COLO829 (cell line): ENCODE results near the gene IGFBPL1.
"Not testable (repeated sequence)": the region's sequence is repeated elsewhere in the genome, so short reads cannot be mapped to it uniquely, and the experiment has no call there.

Experiments used
- DNase-seq: peaks from one replicate; pipeline ENCODE4 v3.0.0; 2012; ENCODE audit warnings: low spot score

IGFBPL1 gene

GRCh38 chr9:38377336-38378083 lies 46.7 kb downstream of the IGFBPL1 start:
- DNase-seq: not testable (repeated sequence)

DNA sequence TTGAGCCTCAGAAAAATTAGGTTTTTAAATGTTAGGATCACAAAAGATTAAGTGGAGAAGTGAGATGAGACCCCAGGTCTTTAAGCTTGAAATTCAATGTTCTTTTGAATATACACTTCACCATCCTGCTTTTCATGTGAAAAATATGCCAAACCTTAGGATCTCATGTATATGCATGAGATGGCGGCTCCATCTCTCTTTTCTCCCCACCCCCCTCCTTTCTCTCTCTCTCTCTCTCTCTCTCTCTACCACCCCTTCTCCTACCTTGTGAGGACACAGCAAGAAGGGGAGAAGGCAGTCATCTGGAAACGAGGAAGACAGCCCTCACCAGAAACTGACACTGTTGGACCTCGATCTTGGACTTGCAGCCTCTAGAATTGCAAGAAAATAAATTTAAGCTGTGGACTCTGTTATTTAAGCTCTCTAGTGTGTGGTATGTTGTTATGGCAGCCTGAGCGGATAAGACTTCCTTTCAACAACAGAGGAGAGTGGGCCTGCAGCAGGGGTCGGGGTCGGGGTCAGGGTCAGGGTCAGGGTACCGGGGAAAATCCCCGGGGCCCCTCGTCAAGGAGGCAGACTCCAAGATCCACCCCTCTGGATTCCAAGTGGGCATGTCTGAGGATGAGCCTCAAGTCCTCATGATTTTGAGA lies 48.1 kb downstream of the IGFBPL1 start:
- DNase-seq: no peak

DNA sequence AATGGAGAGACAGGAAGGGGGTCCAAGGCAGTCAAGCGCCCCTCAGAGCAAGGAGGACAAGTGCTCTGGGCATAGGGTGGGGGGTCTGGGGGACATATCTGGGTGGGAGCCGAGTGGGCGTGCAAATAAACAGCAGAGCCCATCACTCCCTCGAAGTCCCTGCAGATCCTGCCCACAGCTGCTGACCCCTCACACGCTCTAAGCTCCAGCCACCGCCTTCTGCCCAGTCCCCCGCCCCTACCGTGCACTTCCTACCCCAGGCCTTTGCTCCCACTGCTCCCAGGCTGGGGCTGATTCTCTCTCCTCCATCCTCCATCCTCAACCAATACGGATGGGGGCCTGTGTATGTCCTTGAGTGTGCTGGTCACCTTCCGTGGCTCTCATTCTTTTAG lies 48.7 kb downstream of the IGFBPL1 start:
- DNase-seq: no peak

- DNase-seq: no peak
Measured at GRCh38 chr9:38374847-38375571, 49.2 kb downstream of the IGFBPL1 start.

GRCh38 chr9:38373679-38374078 lies 50.6 kb downstream of the IGFBPL1 start:
- DNase-seq: no peak

DNA sequence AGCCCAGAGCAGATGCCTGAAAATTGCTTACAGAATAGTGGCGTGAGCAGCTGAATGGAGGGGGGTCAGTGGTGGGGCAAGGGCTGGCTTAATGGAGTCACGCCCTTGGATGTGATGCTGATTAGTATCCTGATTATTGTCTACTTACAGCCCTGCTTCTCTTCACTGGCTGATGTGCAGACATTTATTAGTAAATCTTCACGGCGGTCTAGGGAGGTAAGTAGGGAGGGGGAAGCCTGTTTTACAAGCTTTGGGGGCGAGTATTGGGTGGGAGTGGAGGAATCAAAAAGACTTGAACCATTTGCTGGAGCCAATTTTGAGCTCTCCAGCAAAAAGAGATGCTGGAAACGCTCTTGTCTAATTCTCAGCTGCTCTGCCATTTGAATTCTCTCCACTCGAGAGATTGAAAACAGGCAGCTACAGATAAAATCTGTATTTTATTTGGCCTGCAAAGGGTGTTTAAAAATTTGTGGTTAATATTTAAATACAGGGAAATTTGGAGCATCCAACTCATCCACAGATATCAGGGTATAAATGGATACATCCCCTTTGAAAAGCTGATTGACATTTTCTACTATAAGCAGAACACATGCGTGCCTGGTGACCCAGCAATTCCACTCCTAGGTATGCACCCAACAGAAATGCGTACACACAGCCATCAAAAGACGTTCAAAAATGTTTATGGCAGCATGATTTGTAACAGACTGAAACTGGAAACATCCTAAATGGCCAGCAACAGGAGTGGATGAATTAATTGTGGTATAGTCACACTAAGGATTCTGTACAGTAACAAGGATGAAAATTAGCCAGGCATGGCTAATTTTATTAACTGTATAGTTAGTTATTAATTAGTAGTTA lies 51.3 kb downstream of the IGFBPL1 start:
- no peak for DNase-seq

GRCh38 chr9:38371495-38371894 lies 52.8 kb downstream of the IGFBPL1 start:
- DNase-seq: no peak

GRCh38 chr9:38370176-38370575 lies 54.1 kb downstream of the IGFBPL1 start:
- DNase-seq: no peak

GRCh38 chr9:38368731-38369130 lies 55.5 kb downstream of the IGFBPL1 start:
- no peak for DNase-seq

DNA sequence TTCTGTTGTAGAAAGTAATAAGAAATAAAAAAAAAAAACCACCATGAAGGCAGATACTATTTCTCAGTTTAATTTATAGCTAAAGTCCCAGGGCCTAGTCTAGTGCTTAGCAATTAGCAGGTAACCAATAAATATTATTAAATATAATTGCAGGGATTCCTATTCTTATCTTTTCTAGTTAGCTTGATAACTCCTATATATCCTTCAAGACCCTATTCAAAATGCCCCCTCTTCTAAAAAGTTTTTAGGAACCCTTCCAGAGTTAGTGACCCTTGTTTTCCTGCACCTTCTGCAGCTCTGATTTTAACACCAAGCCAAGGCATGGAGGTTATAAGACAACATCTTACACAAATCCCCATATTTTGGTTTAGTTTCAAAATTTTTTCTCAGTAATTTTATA lies 56.4 kb downstream of the IGFBPL1 start:
- DNase-seq: no peak

- DNase-seq: no peak
Measured at GRCh38 chr9:38363589-38363925, 60.7 kb downstream of the IGFBPL1 start.

- peak; percentile 77 for DNase-seq
Measured at GRCh38 chr9:38362852-38363588, 61.2 kb downstream of the IGFBPL1 start.

DNA sequence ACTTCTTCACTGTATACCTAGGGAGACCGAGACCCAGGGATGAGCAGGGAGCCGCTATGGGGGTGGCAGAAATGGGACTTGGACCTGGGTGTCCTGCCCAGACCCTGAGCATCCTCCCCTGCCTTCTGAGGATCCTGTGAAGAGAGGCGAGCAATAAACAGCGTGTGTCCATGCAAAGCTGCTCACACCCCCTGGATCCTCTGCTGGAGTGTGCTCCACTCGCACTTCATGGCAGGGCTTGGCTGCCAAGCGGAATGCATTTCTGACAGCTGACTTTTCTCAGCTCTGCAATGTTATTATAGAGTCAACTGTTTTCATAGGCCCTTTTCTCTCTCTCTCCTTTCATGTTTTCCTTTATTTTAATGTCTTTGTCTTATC lies 62.8 kb downstream of the IGFBPL1 start:
- no peak for DNase-seq

DNA sequence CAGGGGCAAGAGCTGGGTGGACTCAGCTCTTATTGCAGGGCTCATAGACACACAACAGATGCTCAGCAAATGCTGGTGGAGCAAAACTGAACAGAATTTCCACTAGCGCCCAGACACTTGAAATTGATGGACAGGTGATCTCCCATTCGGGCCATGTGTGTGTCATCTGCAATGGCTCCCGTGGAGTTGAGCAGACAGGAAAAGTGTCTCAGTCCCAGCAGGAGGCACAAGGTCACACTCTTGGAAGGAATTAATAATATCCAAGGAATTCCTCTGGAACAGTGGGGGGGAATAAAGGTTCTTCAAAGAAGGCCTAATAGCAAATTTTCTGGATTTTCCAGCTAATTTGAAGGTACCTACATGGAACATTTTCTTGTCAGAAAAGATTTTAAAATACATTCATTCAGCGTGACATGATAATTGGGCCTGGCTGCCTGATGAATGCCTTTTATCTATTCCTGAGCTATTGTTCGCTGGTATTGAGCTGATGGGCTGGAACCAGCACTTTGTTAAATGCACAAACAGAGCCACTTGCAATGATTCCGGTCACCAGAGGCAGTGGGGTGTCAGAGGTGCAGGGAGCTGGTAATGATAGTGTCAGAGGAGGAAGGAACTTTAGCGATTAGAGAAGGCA lies 63.3 kb downstream of the IGFBPL1 start:
- no peak for DNase-seq

- no peak for DNase-seq
Measured at GRCh38 chr9:38359689-38360385, 64.4 kb downstream of the IGFBPL1 start.

GRCh38 chr9:38359297-38359653 lies 65.0 kb downstream of the IGFBPL1 start:
- no peak for DNase-seq

GRCh38 chr9:38358390-38359296 lies 65.6 kb downstream of the IGFBPL1 start:
- DNase-seq: no peak

DNA sequence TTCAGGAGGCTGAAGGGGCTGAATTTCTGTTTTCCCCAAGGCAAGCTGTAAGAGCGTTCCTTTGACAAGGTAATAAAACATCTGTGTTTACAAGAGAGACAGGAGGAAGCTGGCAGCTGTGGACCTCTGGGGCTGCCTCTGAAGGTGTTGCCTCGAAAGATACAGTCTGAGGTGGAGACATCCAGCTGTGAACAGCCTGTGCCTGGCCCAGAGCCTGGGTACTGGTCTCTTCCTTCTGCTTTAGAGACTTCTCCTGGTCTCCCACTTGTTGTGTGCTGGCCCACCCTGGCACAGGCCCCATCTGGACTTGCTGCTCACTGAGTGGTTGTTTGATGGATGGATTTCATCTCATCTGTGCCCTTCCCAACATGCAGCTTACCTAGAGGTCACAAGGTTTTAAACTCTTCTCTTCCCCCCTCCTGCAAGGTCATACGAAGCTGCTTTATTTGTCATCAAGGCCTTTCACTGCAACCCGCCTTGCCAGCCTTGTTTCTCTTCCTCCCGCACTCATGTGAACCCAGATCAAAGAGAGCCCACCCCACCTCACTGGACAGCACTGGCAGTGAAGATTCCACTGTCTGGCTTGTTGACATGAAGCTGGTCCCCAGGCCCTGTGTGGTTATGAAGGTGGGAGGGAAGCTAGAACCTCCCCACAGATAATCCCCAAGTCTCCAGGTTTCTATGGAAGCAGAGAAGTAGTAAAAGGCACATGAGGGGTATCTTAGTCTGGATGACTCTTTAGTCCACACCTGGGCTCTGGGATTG lies 66.7 kb downstream of the IGFBPL1 start:
- no peak for DNase-seq

DNA sequence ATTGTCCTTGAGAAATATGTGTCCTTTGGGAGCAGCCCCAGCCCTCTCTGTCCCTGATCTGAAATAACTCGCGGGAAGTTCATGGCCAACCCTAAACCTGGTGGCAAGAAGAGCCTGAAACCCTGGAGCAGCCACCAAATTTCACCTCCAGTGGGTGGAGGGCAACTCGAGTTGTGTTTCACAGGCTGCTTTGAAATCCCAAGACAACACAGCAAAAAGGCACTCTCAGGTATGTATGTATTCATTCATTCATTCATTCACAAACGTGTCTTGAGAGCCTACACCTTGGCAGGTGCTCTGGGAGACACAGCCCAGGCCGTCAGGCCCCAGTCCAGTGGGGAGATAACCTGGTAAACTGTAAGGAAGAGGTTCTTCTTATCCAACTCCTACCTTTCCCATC lies 67.4 kb downstream of the IGFBPL1 start:
- no peak for DNase-seq
